HG03565 (cell line): ENCODE measurements around the gene SNX1.
A peak's percentile ranks its signal among the peaks of the same experiment; 100 is the strongest.

Experiments
- ATAC-seq: cut with Tn5 transposase; IDR thresholded peaks from one replicate; pipeline ENCODE4 v1.9.1; 2021; ENCODE audit warnings: mild to moderate bottlenecking, moderate library complexity; ENCODE audit not compliant: unreplicated experiment

The SNX1 gene

DNA sequence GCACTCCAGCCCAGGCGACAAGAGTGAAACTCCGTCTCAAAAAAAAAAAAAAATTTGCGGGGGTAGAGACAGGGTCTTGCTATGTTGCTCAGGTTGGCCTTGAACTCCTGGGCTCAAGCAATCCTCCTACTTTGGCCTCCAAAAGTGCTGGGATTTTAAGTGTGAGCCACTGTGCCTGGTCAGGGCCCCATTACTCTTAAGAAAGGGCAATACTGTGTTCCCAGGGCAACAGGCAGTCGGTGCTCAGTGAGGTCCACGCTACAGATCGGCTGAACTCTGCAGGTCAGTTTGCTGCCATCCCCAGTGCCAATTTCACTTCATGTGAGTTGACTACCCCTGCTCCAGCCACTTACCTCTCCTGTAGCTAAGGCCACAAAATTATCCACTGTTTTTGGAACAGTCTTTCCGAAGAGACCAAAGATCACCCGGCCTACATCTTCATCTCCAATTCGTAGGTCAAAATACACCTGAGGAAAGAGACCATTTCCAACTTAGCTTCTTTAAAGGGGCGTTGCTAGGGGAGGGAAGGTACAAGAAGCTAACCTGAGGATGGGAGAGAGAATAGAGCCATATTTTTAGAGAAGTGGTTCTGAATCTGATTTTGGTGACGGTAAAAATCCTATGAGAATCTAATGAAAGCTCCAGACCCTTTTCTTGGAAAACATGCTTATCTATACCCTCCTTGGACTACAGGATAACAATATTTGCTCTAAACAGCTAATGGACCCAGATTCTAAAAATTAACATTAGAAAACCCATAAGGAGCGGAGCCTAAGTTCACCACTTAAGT, 66.1 kb downstream of the SNX1 start:
- no peak for ATAC-seq

- no peak for ATAC-seq
These were observed 66.7 kb downstream of the SNX1 start for GRCh38 chr15:64162478-64162868.

GRCh38 chr15:64162869-64163658, 67.3 kb downstream of the SNX1 start, which contains the start of gene PPIB:
TSS of gene PPIB (minus strand) at chr15:64163022. CDS start at chr15:64162986, 36 bp downstream.
- ATAC-seq = peak; percentile 83

GRCh38 chr15:64163659-64164362, 68.0 kb downstream of the SNX1 start:
- peak; percentile 3 for ATAC-seq

DNA sequence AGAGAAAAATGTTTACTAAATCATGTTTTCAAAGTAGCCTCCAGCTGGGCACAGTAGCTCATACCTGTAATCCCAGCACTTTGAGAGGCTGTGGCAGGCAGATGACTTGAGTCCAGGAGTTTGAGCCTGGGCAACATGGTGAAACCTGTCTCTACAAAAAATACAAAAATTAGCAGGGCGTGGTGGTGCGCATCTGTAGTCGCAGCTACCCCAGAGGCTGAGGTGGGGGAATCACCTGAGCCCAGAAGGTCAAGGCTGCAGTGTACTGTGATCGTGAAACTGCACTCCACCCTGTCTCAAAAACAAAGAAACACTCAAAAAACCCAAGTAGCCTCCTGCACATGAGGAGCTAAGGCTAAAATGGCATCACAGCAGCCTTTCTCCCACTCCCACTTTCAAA, 68.7 kb downstream of the SNX1 start:
- ATAC-seq = no peak

GRCh38 chr15:64166102-64166890, 70.5 kb downstream of the SNX1 start:
- ATAC-seq = no peak

DNA sequence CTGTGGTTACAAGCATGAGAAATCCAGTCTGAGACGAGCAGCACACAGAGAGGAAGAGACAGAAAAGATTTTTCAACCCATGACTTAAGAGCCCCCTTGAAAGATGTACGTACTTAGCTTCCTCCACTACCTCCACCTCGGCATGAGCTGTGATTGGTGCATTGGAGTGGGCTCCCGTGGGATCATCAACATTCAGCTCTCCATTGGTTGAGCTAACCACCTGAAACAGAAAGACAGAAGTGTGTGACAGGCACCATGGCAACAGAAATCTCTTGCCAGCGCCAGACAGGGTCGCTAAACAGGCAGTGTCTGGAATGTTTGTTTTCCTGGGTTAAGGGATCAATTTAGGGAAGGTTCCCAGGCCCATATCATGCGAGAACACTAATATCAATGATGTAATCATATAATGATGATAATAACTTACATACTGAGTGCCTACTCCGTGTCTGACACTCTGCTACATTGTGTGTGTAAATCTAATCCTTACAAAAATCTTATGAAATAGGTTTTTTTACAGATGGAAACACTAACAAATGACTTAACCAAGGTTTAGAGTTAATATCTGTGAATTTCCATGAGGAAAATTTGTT, 84.5 kb downstream of the SNX1 start:
- peak; percentile 59 for ATAC-seq

DNA sequence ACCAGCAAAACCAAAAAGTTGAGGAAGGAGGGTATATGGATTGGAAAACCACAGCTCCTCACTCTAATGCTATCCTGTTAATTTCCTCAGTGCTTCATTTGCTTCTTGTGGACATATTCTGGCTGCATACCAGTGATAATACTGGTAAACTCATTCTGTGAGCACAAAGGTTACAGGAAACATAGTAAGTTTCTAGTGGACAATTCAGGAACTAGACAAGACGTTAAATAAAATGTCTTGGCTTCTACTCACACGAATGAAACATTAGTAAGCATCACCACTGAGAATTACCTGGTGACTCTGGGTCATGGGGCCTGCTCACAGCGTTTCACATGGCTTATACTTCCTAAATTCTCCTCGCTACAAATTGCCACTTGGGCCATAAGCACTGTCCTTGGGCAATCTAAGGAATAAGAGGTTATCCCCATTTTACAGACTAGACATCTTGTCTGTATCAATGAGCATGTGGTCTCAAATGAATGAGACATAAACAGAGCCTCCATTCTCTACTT, 87.1 kb downstream of the SNX1 start:
- ATAC-seq = no peak

- no peak for ATAC-seq
These were observed 89.5 kb downstream of the SNX1 start for GRCh38 chr15:64185146-64185911.

GRCh38 chr15:64187396-64188191, 91.8 kb downstream of the SNX1 start:
- no peak for ATAC-seq
